Head of caudate nucleus (tissue), 42 donors: ENCODE data around the gene SLC47A2.

Source experiments
- DNase-seq, 42 donors: peaks; one replicate each; pipeline versions ENCODE4 v3.0.0 to v3.0.0-alpha.2; 2020 to 2021; ENCODE audit warnings: mixed read lengths in 7 of 42
- intact Hi-C: fragments of 100-400 bp; cut with DNase I; formaldehyde crosslinking; loops from one replicate; pipeline ENCODE4 v1.15.0; 2022

The SLC47A2 gene

DNA sequence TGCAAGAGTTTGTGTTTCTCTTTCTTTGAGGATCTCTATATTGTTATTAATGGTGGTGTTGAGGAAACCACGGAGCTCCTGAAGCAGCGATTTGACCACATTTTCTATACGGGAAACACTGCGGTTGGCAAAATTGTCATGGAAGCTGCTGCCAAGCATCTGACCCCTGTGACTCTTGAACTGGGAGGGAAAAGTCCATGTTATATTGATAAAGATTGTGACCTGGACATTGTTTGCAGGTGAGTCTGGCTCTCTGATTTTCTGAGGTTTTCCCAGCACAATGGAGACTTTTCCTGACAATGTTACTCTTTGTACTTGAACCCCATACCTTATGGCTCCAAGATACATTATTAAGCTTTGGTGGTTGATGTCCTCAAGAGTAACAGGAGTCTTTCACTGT lies 60.0 kb downstream of the SLC47A2 start:
- intact Hi-C loops: no loop called here
- no peak for DNase-seq

DNA sequence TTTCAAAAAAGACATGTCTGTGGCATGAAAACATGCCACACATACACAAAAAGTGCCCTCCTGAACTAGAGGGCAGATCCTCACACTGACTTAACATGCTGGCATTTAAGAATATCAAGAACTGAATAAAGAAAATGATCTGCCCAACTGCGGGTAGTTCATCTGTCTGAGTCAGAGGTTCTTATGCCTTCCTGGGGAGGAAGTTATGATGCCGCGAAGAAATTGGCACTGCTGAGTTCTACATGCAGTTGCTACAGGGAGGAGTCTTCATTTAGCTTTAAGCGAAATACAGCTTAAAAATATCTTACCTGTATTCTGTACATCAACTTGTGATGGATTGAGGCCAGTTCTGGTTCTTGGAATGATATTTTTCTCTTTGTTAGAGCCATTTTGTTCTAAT lies 61.5 kb downstream of the SLC47A2 start:
- intact Hi-C loops: no loop called here
- peak in 14 of 42 donors; percentile 27 to 75 (median 48) for DNase-seq

- DNase-seq: no peak
- intact Hi-C loops: no loop called here
Observed at GRCh38 chr17:19654342-19654886, 62.0 kb downstream of the SLC47A2 start.

DNA sequence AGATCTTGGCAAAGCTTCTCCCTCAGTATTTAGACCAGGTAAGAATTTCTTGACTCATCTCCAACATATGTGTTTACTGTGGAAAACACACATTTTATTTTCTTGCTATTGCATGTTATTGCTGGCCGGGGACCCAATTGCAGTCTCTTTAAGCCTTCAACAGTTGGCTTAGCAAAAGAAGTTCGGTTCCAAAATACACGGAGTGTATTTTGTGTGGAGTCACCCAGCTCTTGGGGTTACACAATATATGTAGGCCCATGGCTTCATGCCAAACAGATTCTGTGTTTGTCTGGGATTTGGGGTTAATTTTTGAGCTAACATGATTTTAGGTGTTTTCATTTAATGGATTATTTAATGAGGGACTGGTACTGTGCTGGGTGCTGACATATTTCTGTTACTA lies 63.8 kb downstream of the SLC47A2 start:
- DNase-seq: peak in 6 of 42 donors; percentile 23 to 55 (median 34)
- intact Hi-C loops: no loop called here

GRCh38 chr17:19651451-19652238 lies 64.7 kb downstream of the SLC47A2 start:
- intact Hi-C loops: no loop called here
- DNase-seq: peak in 2 of 42 donors; percentile 28 to 55

GRCh38 chr17:19650826-19651225 lies 65.6 kb downstream of the SLC47A2 start:
- intact Hi-C loops: no loop called here

GRCh38 chr17:19649274-19649541 lies 67.2 kb downstream of the SLC47A2 start:
- intact Hi-C loops: loop anchor here (5.0 kb wide), 3 partner anchors 78 to 137 kb away; no protein-coding TSS in a partner anchor
- no peak for DNase-seq

More at GRCh38 chr17:19650826-19651225, 65.6 kb downstream of the SLC47A2 start:
- no peak for DNase-seq

- intact Hi-C loops: loop anchor here (5.0 kb wide), 3 partner anchors 79 to 136 kb away; no protein-coding TSS in a partner anchor
- peak; percentile 99 to 100 (median 100) for DNase-seq
Observed at GRCh38 chr17:19648475-19649273, 67.7 kb downstream of the SLC47A2 start, which contains the start of gene ALDH3A2. Gene ALDH3A2, plus strand, starts transcription at chr17:19648751. Its CDS starts 221 bp downstream, at chr17:19648972.

DNA sequence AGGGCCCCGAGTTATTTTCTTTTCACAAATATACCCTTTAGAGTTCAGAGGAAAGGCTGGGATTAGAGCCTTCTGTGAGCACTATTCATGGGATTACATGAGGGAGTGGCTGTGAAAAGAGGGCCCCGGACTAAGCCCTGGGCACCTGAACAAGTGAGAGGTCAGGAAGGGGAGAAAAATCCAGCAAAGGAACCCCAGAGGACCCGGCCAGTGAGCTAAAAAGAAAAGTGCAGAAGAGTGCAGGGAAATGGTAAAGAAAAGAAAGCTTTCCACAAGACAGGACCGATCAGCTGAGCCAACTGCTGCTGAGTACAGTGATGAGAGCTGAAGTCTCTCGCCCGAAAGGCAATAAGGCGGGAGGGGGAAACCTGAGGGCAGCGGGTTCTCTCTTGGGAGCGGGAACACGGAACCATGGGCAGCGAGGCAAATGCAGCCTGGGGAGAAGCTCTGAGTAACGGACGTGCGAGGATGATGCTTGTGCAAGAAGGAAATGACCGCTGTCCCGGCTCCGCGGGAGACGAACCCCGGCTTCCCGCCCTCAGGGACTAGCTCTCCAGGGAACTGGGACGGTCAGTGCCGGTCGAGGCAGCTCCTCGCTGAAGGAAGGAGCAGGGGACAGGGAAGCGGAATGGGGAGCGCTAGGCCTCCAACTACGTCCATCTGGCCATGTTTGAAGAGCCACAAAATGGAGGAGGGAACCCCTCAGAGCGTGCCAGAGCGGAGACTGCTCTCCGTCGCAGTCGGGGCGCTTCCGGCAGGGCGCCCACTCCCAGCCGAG lies 68.5 kb downstream of the SLC47A2 start:
- DNase-seq: peak; percentile 40 to 87 (median 70)
- intact Hi-C loops: loop anchor here (5.0 kb wide), 3 partner anchors 79 to 136 kb away; no protein-coding TSS in a partner anchor

DNA sequence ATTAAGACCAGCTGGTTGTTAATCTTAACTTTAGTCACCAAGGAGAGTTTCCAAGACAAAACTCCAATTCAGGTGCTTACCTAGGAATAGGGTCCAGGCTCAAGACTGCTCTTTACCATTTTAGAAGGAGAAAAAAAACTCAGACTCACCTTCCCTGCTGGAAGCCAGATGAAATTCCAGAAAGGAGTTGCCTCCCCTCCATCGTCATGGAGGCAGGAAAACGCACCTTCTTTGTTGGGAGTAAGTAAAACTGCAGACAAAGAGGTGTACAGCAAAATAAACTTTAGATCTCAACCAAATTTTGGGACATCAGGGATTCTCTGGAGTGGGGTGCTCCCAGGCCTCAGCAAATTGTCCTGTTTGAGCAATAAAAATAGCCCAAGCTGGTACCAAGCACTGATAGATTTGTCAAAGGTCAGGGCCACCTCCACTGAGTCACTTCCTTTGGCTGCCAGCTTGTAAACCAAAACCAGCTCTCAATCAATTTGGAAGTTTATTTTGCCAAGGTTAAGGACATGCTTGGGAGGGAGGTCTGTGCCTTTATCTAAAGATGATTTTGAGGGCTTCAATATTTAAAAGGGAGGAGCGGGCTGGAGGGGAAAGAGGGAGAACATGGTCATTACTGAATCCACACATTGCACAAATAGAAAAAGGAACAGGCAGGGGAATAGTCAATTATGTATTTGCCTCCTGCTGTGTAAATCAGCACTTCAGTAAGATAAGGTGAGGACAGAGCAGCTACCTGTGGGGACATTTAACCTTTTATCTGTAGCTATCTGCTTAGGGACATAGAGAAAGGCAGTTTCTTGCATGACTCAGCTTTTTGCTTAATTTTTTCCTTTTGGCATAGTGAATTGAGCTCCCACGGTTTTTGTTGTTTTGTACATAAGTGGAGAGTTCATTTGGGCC lies 69.3 kb downstream of the SLC47A2 start:
- no peak for DNase-seq
- intact Hi-C loops: loop anchor here (5.0 kb wide), 3 partner anchors 80 to 135 kb away; no protein-coding TSS in a partner anchor

DNA sequence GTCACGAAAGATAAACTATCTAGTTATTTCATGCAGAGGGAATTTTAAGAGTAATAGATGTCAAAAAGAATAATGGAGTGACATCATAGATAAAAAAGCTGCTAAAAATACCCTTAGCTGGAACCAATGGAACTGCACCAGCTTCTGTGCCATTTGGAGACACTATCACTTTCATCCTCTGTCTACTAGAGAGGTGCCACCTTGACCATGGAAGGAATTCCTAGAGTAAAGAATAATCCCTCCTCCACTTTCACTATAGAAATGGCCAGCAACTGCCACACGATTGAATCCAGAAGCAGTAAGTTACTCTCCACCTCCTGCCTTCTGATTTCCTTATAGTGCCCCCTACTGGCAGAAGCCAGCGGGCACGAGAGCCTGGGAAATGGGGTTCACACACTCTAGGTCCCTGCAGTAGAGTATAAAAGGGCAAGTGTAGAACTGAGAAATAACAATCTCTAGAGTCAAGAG lies 70.6 kb downstream of the SLC47A2 start:
- intact Hi-C loops: loop anchor here (5.0 kb wide), 3 partner anchors 82 to 133 kb away; no protein-coding TSS in a partner anchor
- DNase-seq: peak; percentile 22 to 89 (median 68)

- intact Hi-C loops: loop anchor here (5.0 kb wide), 3 partner anchors 83 to 132 kb away; no protein-coding TSS in a partner anchor
- no peak for DNase-seq
Observed at GRCh38 chr17:19644493-19645210, 71.7 kb downstream of the SLC47A2 start.

DNA sequence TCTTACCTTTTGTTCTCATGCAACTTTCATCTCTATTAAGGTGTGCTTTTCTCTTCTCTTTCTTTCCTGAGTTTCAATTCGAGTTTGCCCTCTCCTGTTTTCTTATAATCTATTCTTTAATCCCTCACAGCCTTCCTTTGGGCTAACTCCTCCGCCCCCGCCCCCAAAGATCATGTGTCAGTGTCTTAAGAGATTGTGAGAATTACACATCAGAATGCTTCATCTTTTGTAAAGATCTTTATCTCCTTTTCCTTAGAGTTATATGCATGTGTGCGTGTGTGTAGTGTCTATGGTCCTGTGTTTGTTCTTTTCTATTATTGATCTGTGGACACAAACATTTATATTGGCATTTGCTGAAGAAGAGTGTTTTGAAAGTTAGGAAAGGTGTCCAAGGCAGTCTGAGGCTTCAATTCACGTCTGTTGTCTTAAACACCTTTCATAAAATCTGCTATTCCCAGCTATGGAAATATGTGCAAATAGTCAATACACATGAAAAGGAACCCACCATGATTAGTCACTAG lies 74.0 kb downstream of the SLC47A2 start:
- intact Hi-C loops: no loop called here
- DNase-seq: no peak

DNA sequence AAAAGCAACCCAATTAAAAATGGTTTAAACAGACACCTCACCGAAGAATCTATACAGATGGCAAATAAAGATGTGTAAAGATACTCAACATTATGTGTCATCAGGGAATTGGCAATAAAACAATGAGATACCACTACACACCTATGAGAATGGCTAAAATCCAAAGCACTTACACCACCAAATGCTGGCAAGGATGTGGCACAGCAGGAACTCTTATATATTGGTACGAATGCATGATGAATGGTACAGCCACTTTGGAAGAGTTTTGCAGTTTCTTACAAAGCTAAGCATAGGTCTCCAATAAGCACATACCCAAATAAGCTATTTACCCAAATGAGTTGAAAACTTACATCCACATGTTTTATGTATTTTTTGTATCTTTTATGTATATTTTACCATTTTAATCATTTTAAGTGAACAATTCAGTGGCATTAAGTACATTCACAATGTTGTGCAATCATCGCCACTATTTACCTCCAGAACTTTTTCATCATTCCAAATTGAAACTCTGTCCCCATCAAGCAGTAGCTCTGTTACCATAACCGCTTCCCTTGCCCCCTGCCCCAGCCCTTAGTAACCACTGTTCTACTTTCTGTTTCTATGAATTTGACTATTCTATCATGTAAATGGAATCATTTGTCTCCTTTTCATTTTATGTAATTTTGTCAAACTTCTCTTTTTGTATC lies 74.6 kb downstream of the SLC47A2 start:
- intact Hi-C loops: no loop called here
- DNase-seq: no peak

GRCh38 chr17:19631905-19632304 lies 84.5 kb downstream of the SLC47A2 start:
- intact Hi-C loops: no loop called here

DNA sequence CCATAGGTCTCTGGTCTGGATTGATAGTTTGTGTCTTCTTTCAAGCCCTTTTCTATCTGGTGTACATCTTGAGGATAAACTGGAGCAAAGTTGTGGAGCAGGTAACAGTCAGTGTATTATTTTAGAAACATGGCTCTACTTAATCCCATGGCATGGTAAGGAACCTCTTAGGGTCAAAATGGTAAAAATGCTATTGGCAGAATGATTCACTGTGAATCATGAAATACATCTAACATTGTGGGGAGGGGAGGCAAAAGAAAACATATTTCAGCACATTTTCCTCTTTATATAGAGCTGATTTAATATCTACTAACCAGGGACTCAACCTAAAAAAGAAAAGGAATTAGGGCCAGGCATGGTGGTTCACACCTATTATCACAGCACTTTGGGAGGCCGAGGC lies 85.7 kb downstream of the SLC47A2 start:
- intact Hi-C loops: no loop called here
- no peak for DNase-seq

More at GRCh38 chr17:19631905-19632304, 84.5 kb downstream of the SLC47A2 start:
- no peak for DNase-seq
